LNCAP (cell line): ENCODE measurements around the gene TMEM117.

Experiments used
- CTCF ChIP-seq: fragments of 450-650 bp; IDR thresholded peaks from 2 replicates; pipeline ENCODE4 v1.5.1; 2017; ENCODE audit warnings: mild to moderate bottlenecking

Gene TMEM117

GRCh38 chr12:44099486-44099885 is 263.6 kb downstream of the TMEM117 start:
- TF ChIP-seq CTCF, result no peak

GRCh38 chr12:44100264-44100663 is 264.4 kb downstream of the TMEM117 start:
- no peak for TF ChIP-seq CTCF

GRCh38 chr12:44101475-44101874 is 265.6 kb downstream of the TMEM117 start:
- TF ChIP-seq CTCF, result no peak

- TF ChIP-seq CTCF, result no peak
Measured at GRCh38 chr12:44114906-44115305, 279.0 kb downstream of the TMEM117 start.

- no peak for TF ChIP-seq CTCF
Measured at GRCh38 chr12:44117337-44117736, 281.5 kb downstream of the TMEM117 start.

- TF ChIP-seq CTCF, result no peak
Measured at GRCh38 chr12:44118946-44119345, 283.1 kb downstream of the TMEM117 start.

GRCh38 chr12:44126806-44127205 is 290.9 kb downstream of the TMEM117 start:
- TF ChIP-seq CTCF, result no peak

GRCh38 chr12:44127966-44128710 is 292.3 kb downstream of the TMEM117 start:
- TF ChIP-seq CTCF, result no peak
